IPS-15b (cell line): ENCODE data around the gene HBG1.
"Not testable (repeated sequence)": the region's sequence is repeated elsewhere in the genome, so short reads cannot be mapped to it uniquely, and the experiment has no call there.

Source experiments
- H3K27me3 ChIP-seq: one replicate; pipeline ENCODE4 v1.6.1; 2013; ENCODE audit warnings: low read length; ENCODE audit not compliant: control insufficient read depth, insufficient read depth
- H3K36me3 ChIP-seq: one replicate; pipeline ENCODE4 v1.6.1; 2013; ENCODE audit warnings: low read length; ENCODE audit not compliant: control insufficient read depth, insufficient read depth
- H3K4me1 ChIP-seq: one replicate; pipeline ENCODE4 v1.6.1; 2013; ENCODE audit warnings: mild to moderate bottlenecking, low read length; ENCODE audit not compliant: control insufficient read depth, insufficient read depth
- H3K4me3 ChIP-seq: one replicate; pipeline ENCODE4 v1.5.1; 2013; ENCODE audit warnings: low read depth, low read length
- H3K9ac ChIP-seq: one replicate; pipeline ENCODE4 v1.6.1; 2013; ENCODE audit warnings: low read depth, mild to moderate bottlenecking, low read length
- H3K9me3 ChIP-seq: one replicate; pipeline ENCODE4 v1.6.1; 2013; ENCODE audit warnings: mild to moderate bottlenecking, low read length; ENCODE audit not compliant: control insufficient read depth, insufficient read depth

Gene HBG1

DNA sequence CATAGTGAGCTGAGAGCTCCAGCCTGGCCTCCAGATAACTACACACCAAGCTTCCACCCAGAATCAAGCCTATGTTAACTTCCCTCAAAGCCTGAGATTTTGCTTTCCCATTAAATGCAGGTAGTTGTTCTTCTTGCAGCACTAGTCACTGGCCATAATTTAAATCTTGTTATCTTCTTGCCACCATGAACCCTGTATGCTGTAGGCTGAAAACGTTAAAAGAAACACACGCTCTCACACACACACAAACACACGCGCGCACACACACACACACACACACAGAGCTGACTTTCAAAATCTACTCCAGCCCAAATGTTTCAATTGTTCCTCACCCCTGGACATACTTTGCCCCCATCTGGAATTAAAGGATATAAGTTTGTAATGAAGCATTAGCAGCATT lies 3.8 kb upstream of the HBG1 start:
- not testable (repeated sequence) for H3K4me3 ChIP-seq, H3K9me3 ChIP-seq, H3K27me3 ChIP-seq, H3K9ac ChIP-seq, H3K36me3 ChIP-seq
- H3K4me1 ChIP-seq: peaks cover 12% of the 10 kb centered on the region

DNA sequence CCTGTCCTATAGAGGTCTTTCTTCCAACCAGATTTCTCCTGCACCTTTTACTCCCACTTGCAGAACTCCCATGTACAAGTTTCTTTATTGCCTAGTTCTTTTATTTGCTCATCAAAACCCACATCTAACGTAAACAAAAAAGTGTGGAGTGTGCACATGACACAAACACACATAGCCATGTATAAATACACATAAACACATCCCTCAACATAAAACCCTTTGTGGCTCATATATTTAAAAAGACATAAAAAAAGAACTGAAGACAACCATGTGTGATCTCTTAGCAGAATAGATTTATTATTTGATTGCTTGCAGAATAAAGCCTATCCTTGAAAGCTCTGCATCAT lies 3.2 kb upstream of the HBG1 start:
- Histone ChIP-seq H3K9me3 (no peaks in the 10 kb centered on the region), H3K27me3 (no peaks in the 10 kb centered on the region), H3K36me3 (no peaks in the 10 kb centered on the region), H3K9ac (no peak overlapping the region), H3K4me3 (no peak overlapping the region), H3K4me1 (peaks cover 9% of the 10 kb centered on the region)

DNA sequence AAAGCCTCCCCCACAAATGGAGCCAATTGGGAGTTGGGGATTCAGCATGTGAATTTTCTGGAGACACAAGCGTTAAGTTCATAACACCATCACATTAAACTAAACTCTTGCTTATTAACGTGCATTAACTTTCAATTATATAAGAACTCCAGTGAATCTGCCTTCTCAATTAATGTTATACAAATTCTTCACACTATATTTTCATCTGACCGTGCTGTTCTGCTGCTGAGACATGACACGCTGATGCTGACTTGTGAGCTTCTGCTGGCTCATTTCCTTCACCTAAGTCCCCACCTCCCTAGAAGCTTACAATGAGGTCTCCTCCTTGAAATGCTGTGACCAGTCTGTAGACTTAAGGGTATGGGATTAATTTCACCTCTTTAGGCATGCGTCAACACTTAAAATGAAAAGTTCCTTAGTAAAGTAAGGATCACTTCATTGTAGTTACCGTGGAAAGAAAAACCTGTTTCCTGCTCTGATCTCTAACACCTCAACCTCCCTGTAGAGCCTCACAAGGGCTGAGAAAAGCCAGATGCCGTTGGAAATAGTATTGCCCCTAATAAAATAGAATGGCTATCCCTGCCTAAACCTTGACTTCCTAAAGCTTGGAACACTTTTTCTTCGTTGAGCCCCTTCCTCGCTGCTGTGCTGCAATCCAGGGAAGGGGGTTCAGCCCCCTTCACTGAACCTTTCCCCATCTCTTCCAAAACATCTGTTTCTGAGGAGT lies 2.7 kb upstream of the HBG1 start:
- Histone ChIP-seq H3K9me3 (no peaks in the 10 kb centered on the region), H3K9ac (no peak overlapping the region), H3K4me1 (peaks cover 3% of the 10 kb centered on the region), H3K36me3 (no peaks in the 10 kb centered on the region), H3K4me3 (no peak overlapping the region), H3K27me3 (no peaks in the 10 kb centered on the region)

DNA sequence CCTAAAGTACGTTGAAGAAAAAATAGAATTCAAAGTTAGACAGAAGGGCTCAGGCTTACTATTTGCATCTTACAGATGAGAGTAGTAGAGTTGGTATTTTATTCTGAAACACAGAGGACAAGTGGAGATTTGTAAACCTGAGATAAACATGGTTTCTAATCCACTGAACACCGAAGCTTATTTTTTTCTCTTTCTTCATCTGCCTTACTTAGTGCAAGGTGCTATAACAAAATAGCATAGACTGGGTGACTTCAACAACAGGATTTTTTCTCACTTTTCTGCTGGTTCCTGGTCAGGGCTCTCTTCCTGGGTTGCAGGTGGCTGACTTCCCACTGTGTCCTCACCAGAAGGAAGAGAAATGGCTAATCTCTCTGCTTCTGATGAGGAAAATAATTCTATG lies 2.1 kb upstream of the HBG1 start:
- Histone ChIP-seq H3K4me1 (peaks cover 1% of the 10 kb centered on the region), H3K9ac (no peak overlapping the region), H3K9me3 (no peaks in the 10 kb centered on the region), H3K4me3 (no peak overlapping the region), H3K36me3 (no peaks in the 10 kb centered on the region), H3K27me3 (no peaks in the 10 kb centered on the region)

DNA sequence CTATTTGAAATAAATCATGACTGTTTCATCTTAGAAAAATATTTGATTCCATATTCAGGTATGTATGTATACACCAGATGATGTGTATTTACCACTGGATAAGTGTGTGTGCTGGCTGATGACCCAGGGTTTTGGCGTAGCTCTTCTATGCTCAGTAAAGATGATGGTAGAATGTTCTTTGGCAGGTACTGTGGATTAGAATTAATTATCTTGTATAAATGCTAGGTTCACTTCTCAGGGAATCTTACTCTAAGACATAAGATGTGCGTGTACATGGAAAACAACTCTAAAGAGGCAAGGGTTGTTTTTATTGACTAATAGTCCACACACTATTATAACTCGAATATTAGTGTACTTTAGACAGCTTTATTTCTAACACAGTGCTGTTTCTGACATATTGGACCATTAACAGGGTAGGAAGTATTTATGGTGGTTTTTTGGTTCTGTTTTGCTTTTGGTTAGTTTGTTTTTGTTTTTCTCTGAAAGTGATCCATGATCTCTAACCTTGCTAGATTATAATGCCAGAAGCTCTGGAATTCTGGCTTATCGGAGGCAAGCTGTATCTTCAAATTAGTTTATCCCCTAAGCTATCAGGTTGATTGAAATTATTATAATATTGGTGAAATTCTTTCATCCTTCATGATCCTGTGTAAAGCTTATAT lies 1.0 kb upstream of the HBG1 start:
- Histone ChIP-seq H3K4me3 (no peak overlapping the region), H3K9me3 (no peaks in the 10 kb centered on the region), H3K4me1 (no peaks in the 10 kb centered on the region), H3K27me3 (no peaks in the 10 kb centered on the region), H3K9ac (no peak overlapping the region), H3K36me3 (no peaks in the 10 kb centered on the region)

DNA sequence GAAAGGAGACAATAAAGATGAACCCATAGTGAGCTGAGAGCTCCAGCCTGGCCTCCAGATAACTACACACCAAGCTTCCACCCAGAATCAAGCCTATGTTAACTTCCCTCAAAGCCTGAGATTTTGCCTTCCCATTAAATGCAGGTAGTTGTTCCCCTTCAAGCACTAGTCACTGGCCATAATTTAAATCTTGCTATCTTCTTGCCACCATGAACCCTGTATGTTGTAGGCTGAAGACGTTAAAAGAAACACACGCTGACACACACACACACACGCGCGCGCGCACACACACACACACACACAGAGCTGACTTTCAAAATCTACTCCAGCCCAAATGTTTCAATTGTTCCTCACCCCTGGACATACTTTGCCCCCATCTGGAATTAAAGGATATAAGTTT lies 1.2 kb downstream of the HBG1 start:
- not testable (repeated sequence) for H3K4me1 ChIP-seq, H3K36me3 ChIP-seq, H3K27me3 ChIP-seq, H3K4me3 ChIP-seq, H3K9me3 ChIP-seq, H3K9ac ChIP-seq

DNA sequence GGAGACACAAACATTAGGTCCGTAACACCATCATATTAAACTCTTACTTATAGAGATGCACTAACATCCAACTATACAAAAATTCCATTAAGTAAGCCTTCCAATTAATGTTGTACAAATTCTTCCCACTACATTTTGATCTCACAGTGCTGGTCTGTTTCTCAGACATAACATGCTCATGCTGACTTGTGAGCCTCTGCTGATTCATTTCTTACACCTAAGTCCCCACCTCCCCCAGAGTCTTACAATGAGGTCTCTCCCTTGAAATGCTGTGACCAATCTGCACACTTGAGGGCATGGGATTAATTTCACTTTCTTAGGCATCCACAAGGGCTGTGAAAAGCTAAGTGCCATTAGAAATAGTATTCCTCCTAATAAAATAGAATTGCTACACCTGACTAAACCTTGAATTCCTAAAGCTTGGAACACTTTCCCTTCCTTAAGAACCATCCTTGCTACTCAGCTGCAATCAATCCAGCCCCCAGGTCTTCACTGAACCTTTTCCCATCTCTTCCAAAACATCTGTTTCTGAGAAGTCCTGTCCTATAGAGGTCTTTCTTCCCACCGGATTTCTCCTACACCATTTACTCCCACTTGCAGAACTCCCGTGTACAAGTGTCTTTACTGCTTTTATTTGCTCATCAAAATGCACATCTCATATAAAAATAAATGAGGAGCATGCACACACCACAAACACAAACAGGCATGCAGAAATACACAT lies 2.0 kb downstream of the HBG1 start:
- no peak overlapping the region for H3K4me3 ChIP-seq
- no peaks in the 10 kb centered on the region for H3K4me1 ChIP-seq
- no peaks in the 10 kb centered on the region for H3K9me3 ChIP-seq
- H3K36me3 ChIP-seq: no peaks in the 10 kb centered on the region
- no peak overlapping the region for H3K9ac ChIP-seq
- no peaks in the 10 kb centered on the region for H3K27me3 ChIP-seq

DNA sequence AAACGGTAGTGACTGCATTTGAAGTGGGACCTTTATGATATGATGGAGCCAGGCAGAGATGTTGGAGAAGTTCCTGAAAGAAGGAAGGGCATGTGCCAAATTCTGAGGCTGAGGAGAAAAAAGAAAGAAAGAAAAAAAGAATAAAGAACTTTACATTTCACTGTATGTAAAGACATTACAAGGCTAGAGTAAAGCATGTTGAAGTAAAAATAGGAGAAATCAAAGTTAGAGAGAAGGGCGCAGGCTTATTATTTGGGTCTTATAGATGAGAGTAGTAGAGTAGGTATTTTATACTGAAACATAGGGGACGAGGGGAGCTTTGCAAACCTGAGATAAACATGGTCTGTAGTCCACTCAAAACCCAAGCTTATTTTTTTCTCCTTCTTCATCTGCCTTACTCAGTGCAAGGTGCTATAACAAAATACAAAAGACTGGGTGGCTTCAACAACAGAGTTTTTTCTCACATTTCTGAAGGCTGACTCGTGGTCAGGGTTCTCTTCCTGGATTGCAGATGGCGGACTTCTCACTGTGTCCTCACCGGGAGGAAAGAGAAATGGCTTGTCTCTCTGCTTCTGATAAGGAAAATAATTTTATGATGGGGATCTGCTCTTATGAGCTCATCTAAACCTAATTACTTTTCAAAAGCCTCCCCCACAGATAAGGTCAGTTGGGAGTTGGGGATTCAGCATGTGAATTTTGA lies 2.7 kb downstream of the HBG1 start:
- Histone ChIP-seq H3K4me1 (no peaks in the 10 kb centered on the region), H3K9me3 (no peaks in the 10 kb centered on the region), H3K4me3 (no peak overlapping the region), H3K27me3 (no peaks in the 10 kb centered on the region), H3K9ac (no peak overlapping the region), H3K36me3 (no peaks in the 10 kb centered on the region)

DNA sequence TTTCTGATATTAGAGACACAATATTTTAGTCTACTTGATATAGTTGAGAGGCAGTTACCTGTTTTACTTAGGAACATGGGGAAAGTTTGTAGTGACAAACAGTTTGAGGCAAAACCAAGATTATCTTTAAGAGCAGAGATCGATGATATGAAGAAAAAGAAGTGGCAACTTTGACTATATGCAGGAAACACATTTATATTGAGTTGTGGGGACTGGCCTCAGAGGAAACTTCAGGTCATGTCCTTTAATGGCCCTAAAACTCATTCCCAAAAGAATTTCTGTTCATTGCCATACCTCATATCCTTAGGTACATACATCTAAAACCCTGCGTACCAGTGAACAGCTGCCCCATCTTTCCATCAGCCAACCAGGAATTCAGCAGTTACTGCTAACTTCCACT lies 4.5 kb downstream of the HBG1 start:
- H3K27me3 ChIP-seq: no peaks in the 10 kb centered on the region
- H3K4me3 ChIP-seq: no peak overlapping the region
- no peaks in the 10 kb centered on the region for H3K36me3 ChIP-seq
- no peaks in the 10 kb centered on the region for H3K4me1 ChIP-seq
- no peaks in the 10 kb centered on the region for H3K9me3 ChIP-seq
- no peak overlapping the region for H3K9ac ChIP-seq

DNA sequence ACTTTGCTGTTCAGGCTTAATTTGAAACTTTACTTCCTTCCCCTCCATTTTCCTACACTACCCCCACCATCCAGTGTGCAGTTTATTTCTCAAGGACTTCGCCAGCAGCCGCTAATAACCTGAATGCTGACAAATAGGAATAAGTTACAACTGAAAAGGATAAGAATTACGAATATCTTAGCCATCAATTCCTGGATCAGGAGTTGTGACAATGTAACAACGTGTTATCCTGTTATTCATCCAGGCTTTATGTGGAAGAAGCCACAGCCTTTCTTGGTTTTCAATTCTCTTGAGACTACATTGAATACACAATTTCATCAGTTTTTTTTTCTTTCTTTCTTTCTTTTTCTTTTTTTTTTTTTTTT lies 5.9 kb downstream of the HBG1 start:
- Histone ChIP-seq H3K4me3 (no peak overlapping the region), H3K36me3 (no peaks in the 10 kb centered on the region), H3K4me1 (no peaks in the 10 kb centered on the region), H3K27me3 (no peaks in the 10 kb centered on the region), H3K9ac (no peak overlapping the region), H3K9me3 (no peaks in the 10 kb centered on the region)

DNA sequence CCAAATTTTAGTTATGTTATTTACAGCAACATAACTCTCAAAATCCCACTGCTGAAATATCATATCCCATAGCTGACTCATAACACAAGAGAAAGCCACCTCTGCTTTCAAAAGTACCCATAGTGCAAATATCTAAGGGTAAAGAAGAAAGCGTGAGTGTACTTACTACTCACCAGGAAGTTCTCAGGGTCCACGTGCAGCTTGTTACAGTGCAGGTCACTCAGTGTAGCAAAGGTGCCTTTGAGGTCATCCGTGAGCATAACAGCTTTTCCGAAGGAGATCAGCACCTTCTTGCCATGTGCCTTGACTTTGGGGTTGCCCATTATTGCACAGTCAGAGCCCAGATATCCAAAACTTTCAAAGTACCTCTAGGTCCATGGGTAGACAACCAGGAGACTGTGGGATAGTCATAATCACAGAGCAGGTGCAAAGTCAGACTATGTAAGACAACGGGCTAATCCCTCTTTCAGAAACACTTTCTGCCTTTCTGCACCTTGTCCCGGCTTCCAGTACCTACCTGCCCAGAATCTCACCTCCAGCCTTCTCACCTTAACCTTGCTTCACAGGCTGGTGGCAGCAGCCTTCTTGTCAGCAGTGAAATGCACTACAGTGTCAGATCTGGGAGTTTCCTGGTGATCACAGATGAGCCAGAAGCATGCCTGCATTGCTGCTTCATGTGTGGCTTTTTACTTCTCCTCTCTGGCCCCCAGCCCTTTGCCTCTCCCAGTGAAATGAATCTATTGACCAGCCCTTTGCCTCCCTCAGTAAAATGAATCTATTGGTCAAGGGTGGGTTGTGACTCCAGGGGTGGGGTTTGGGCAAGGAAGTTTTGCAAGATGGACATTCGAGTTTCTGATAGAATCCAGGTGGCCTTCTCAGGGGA lies 6.5 kb downstream of the HBG1 start:
- H3K27me3 ChIP-seq: no peaks in the 10 kb centered on the region
- no peaks in the 10 kb centered on the region for H3K9me3 ChIP-seq
- no peaks in the 10 kb centered on the region for H3K36me3 ChIP-seq
- H3K4me1 ChIP-seq: no peaks in the 10 kb centered on the region
- no peak overlapping the region for H3K9ac ChIP-seq
- no peak overlapping the region for H3K4me3 ChIP-seq
